Stimulated activated CD8-positive, alpha-beta memory T cell treated with anti-CD3 and anti-CD28 coated beads, Interleukin-15, amount 100 ng/mL, for 24 hours (primary cell): ENCODE measurements around the gene DEPDC1.
"Not testable (repeated sequence)": the region's sequence is repeated elsewhere in the genome, so short reads cannot be mapped to it uniquely, and the experiment has no call there.

Experiments
- DNase-seq: peaks from one replicate; pipeline ENCODE4 v3.0.0-alpha.2; 2020; ENCODE audit warnings: low read depth

The DEPDC1 gene

GRCh38 chr1:68496680-68497357 lies at the start of gene DEPDC1:
Gene DEPDC1 (minus strand): TSS chr1:68497082. CDS start chr1:68496999, 83 bp downstream.
- DNase-seq, result peak; percentile 56

- DNase-seq, result no peak
Measured at GRCh38 chr1:68544651-68545050, 47.8 kb upstream of the DEPDC1 start.

GRCh38 chr1:68542586-68542985 lies 45.7 kb upstream of the DEPDC1 start:
- DNase-seq, result no peak

- no peak for DNase-seq
Measured at GRCh38 chr1:68538941-68539340, 42.1 kb upstream of the DEPDC1 start.

- no peak for DNase-seq
Measured at GRCh38 chr1:68528243-68528642, 31.4 kb upstream of the DEPDC1 start.

- DNase-seq, result no peak
Measured at GRCh38 chr1:68525781-68526180, 28.9 kb upstream of the DEPDC1 start.

GRCh38 chr1:68521286-68521685 lies 24.4 kb upstream of the DEPDC1 start:
- DNase-seq, result no peak

GRCh38 chr1:68516066-68516465 lies 19.2 kb upstream of the DEPDC1 start:
- no peak for DNase-seq

- no peak for DNase-seq
Measured at GRCh38 chr1:68511254-68511653, 14.4 kb upstream of the DEPDC1 start.

GRCh38 chr1:68506386-68506785 lies 9.5 kb upstream of the DEPDC1 start:
- DNase-seq, result no peak

GRCh38 chr1:68503085-68503484 lies 6.2 kb upstream of the DEPDC1 start:
- DNase-seq, result no peak

- DNase-seq, result no peak
Measured at GRCh38 chr1:68497358-68497698, 446 bp upstream of the DEPDC1 start.

GRCh38 chr1:68495968-68496679 lies 758 bp downstream of the DEPDC1 start:
- no peak for DNase-seq

GRCh38 chr1:68495532-68495931 lies 1.4 kb downstream of the DEPDC1 start:
- DNase-seq, result no peak

- no peak for DNase-seq
Measured at GRCh38 chr1:68493193-68493592, 3.7 kb downstream of the DEPDC1 start.

- DNase-seq, result not testable (repeated sequence)
Measured at GRCh38 chr1:68492255-68492654, 4.6 kb downstream of the DEPDC1 start.

- DNase-seq, result no peak
Measured at GRCh38 chr1:68490046-68490651, 6.7 kb downstream of the DEPDC1 start.

GRCh38 chr1:68485431-68486022 lies 11.4 kb downstream of the DEPDC1 start:
- DNase-seq, result no peak

GRCh38 chr1:68484618-68485017 lies 12.3 kb downstream of the DEPDC1 start:
- no peak for DNase-seq

GRCh38 chr1:68481041-68481440 lies 15.8 kb downstream of the DEPDC1 start:
- no peak for DNase-seq

- no peak for DNase-seq
Measured at GRCh38 chr1:68479501-68479900, 17.4 kb downstream of the DEPDC1 start.

- DNase-seq, result no peak
Measured at GRCh38 chr1:68478662-68479061, 18.2 kb downstream of the DEPDC1 start.

GRCh38 chr1:68476626-68477025 lies 20.3 kb downstream of the DEPDC1 start:
- DNase-seq, result not testable (repeated sequence)
